HepG2 (cell line): ENCODE results near the gene CNNM2. TPM values are rescaled to one million over a fixed set of nuclear protein-coding genes. Genes with fewer than 3 reads are reported as not detected.

ENCODE experiments used
- ATAC-seq: fragments of 200-7000 bp; cut with Tn5 transposase; 3 replicates; pipeline ENCODE4 v1.9.1; 2020; ENCODE audit warnings: mild to moderate bottlenecking, moderate library complexity
- BruUV-seq: library from RNA; stranded (reverse); fragments of 400-500 nt; replicated peaks from 2 replicates; lab custom pipeline; 2021; lab: Mats Ljungman, UMichigan
- CTCF ChIA-PET: fragments of 300-600 bp; formaldehyde crosslinking; extraction: SDS; loops from one replicate; lab custom pipeline; 2021; ENCODE audit warnings: low total read pairs, inconsistent platforms, low intra/inter-chr PET ratio; lab: Yijun Ruan, JAX
- POLR2A ChIA-PET: fragments of 350-600 bp; sonication (Branson Sonifier 250); formaldehyde crosslinking; loops from one replicate; lab custom pipeline; 2020; ENCODE audit warnings: antibody characterized with exemption, inconsistent platforms; lab: Yijun Ruan, JAX
- DNase-seq: peaks from one replicate; pipeline ENCODE4 v3.0.0-alpha.2; 2015; ENCODE audit warnings: low spot score
- FAIRE-seq: peaks from 3 replicates; lab custom pipeline; 2011; peaks lifted over from hg19 to GRCh38; lab: Jason Lieb, UNC
- H2AFZ ChIP-seq: one replicate; pipeline ENCODE4 v1.6.1; 2011; ENCODE audit warnings: low read length, inconsistent platforms
- H3K27ac ChIP-seq: fragments of 300-600 bp; 3 replicates; pipeline ENCODE4 v1.8.0; 2011; ENCODE audit warnings: mixed run types, mild to moderate bottlenecking, mixed read lengths, low read length, inconsistent platforms; ENCODE audit not compliant: insufficient read depth; ENCODE audit errors: extremely low read length
- H3K27me3 ChIP-seq, 2 experiments: fragments of 200-600 bp in 1 of 2; 2 replicates in 1 of 2; 3 replicates in 1 of 2; pipeline versions ENCODE4 v1.6.0 to v1.8.0; 2011; ENCODE audit warnings: low read length in 2 of 2, mild to moderate bottlenecking in 2 of 2, moderate library complexity in 2 of 2, inconsistent platforms in 1 of 2; ENCODE audit not compliant: insufficient read depth in 2 of 2, control insufficient read depth in 1 of 2
- H3K36me3 ChIP-seq, 2 experiments: fragments of 200-600 bp in 1 of 2; replicated peaks in 1 of 2; 2 replicates in 1 of 2; 3 replicates in 1 of 2; pipeline versions ENCODE4 v1.5.1 to v1.8.0; 2011; ENCODE audit warnings: low read length in 2 of 2, inconsistent platforms in 1 of 2; ENCODE audit not compliant: insufficient read depth in 2 of 2, control insufficient read depth in 1 of 2
- H3K4me1 ChIP-seq: 2 replicates; pipeline ENCODE4 v1.5.1; 2012; ENCODE audit warnings: low read length, inconsistent platforms; ENCODE audit not compliant: insufficient read depth
- H3K4me2 ChIP-seq: 2 replicates; pipeline ENCODE4 v1.6.0; 2011; ENCODE audit warnings: low read depth, low read length, inconsistent platforms
- H3K4me3 ChIP-seq, 3 experiments: fragments of 200-600 bp in 1 of 3; sonication (generic), shearing (Covaris generic) in 1 of 3; replicated peaks in 1 of 3; 2 replicates each; pipeline ENCODE4 v1.5.1; 2011 to 2016; ENCODE audit warnings: low read length in 3 of 3, inconsistent platforms in 2 of 3, low read depth in 2 of 3, mild to moderate bottlenecking in 2 of 3, control low read depth in 1 of 3, mixed read lengths in 1 of 3; ENCODE audit not compliant: insufficient read depth in 1 of 3
- H3K79me2 ChIP-seq: one replicate; pipeline ENCODE4 v1.6.1; 2011; ENCODE audit warnings: low read length, inconsistent platforms; ENCODE audit not compliant: insufficient read depth
- H3K9ac ChIP-seq: 2 replicates; pipeline ENCODE4 v1.6.0; 2011; ENCODE audit warnings: mild to moderate bottlenecking, low read depth, low read length, inconsistent platforms; ENCODE audit not compliant: insufficient read depth
- H3K9me3 ChIP-seq: 2 replicates; pipeline ENCODE4 v1.5.1; 2012; ENCODE audit warnings: mild to moderate bottlenecking, low read length
- H4K20me1 ChIP-seq: 2 replicates; pipeline ENCODE4 v1.6.0; 2011; ENCODE audit warnings: inconsistent platforms, mild to moderate bottlenecking, low read length, moderate library complexity; ENCODE audit not compliant: insufficient read depth
- MTF1 ChIP-seq: sonication (generic); formaldehyde crosslinking; IDR thresholded peaks from 2 replicates; pipeline ENCODE4 v1.5.0; 2020; ENCODE audit warnings: missing genetic modification reagents
- MYC ChIP-seq: sonication (generic); formaldehyde crosslinking; IDR thresholded peaks from 2 replicates; pipeline ENCODE4 v1.9.0; 2021; ENCODE audit warnings: missing genetic modification reagents, borderline replicate concordance
- RBM22 ChIP-seq: fragments of 200-400 bp; formaldehyde crosslinking; optimal IDR thresholded peaks from 2 replicates; pipeline ENCODE3; 2017; ENCODE audit warnings: mild to moderate bottlenecking, low read length, moderate library complexity
- SRSF1 ChIP-seq: fragments of 200-400 bp; formaldehyde crosslinking; optimal IDR thresholded peaks from 2 replicates; pipeline ENCODE3; 2017; ENCODE audit warnings: mild to moderate bottlenecking, low read depth, low read length, moderate library complexity
- TEAD3 ChIP-seq: optimal IDR thresholded peaks from 2 replicates; pipeline ENCODE3; 2016; ENCODE audit warnings: borderline replicate concordance
- TMF1 ChIP-seq: sonication (generic); formaldehyde crosslinking; IDR thresholded peaks from 2 replicates; pipeline ENCODE4 v1.8.1; 2022; ENCODE audit warnings: low read depth, missing genetic modification reagents
- ZBTB8A ChIP-seq: sonication (generic); formaldehyde crosslinking; IDR thresholded peaks from 2 replicates; pipeline ENCODE4 v1.4.0; 2020; ENCODE audit warnings: mild to moderate bottlenecking, low read depth, missing genetic modification reagents, borderline replicate concordance
- ZKSCAN8 ChIP-seq: IDR thresholded peaks from 2 replicates; pipeline ENCODE4 v1.6.1; 2016; ENCODE audit warnings: borderline replicate concordance, missing genetic modification reagents, missing compliant biosample characterization
- ZNF337 ChIP-seq: sonication (generic); formaldehyde crosslinking; IDR thresholded peaks from 2 replicates; pipeline ENCODE4 v1.5.1; 2020; ENCODE audit warnings: missing genetic modification reagents, low read depth, mild to moderate bottlenecking, borderline replicate concordance
- ZNF343 ChIP-seq: sonication (generic); formaldehyde crosslinking; IDR thresholded peaks from 2 replicates; pipeline ENCODE4 v1.4.0; 2020; ENCODE audit warnings: mild to moderate bottlenecking, missing genetic modification reagents
- ZNF841 ChIP-seq: sonication (generic); formaldehyde crosslinking; IDR thresholded peaks from 2 replicates; pipeline ENCODE4 v1.8.1; 2023; ENCODE audit warnings: missing genetic modification reagents, borderline replicate concordance
- WGBS: methylation state at CpG from one replicate; pipeline ENCODE4 v1.1.6; 2017; ENCODE audit warnings: low lambda C conversion rate; 5-methylcytosine and 5-hydroxymethylcytosine counted together
- in situ Hi-C: cut with HindIII; loops from 2 replicates; pipeline ENCODE4 v1.10.0; 2017; ENCODE audit warnings: low pct_unique_long_range_greater_than_20kb; ENCODE audit not compliant: extremely low pct_ligation_motif_present
- intact Hi-C: fragments of 100-400 bp; cut with micrococcal nuclease; formaldehyde crosslinking; loops from one replicate; pipeline ENCODE4 v1.10.0; 2022; ENCODE audit not compliant: unreplicated experiment
- polyA plus RNA-seq, 8 experiments: library from polyadenylated mRNA; depleted of rRNA in 3 of 8; stranded (reverse) in 7 of 8; unstranded in 1 of 8; fragments of >200 nt; fragmentation: Illumina TruSeq in 4 of 8; extraction: Trizol in 4 of 8; gene quantifications; 2 replicates each; pipeline versions ENCODE4 v1.2.1 to v1.2.3, GENCODE V29; 2011 to 2016; ENCODE audit warnings: low read depth in 4 of 8, missing spikeins in 1 of 8, mixed read lengths in 1 of 8; ENCODE audit not compliant: insufficient read depth in 1 of 8
- total RNA-seq, 5 experiments: library from RNA; depleted of rRNA; stranded (reverse); fragments of >200 nt; fragmentation: Illumina TruSeq; extraction: Trizol; gene quantifications; 2 replicates each; pipeline ENCODE4 v1.2.3, GENCODE V29; 2016; ENCODE audit warnings: low read depth in 1 of 5
- TF ChIP-seq, protein P1 (sequence below): IDR thresholded peaks from 2 replicates; pipeline ENCODE4 v1.6.1; 2016; ENCODE audit warnings: low read depth, control low read depth
- TF ChIP-seq, protein P2 (sequence below): sonication (generic); formaldehyde crosslinking; IDR thresholded peaks from 2 replicates; pipeline ENCODE4 v1.4.0; 2020; ENCODE audit warnings: missing genetic modification reagents

CNNM2 gene
- total and polyA plus RNA-seq, 2 of the 13 experiments (the other 11 are each of a cell fraction or from before 2014, with no cell fraction given) = 7.1 to 9.0 TPM

DNA sequence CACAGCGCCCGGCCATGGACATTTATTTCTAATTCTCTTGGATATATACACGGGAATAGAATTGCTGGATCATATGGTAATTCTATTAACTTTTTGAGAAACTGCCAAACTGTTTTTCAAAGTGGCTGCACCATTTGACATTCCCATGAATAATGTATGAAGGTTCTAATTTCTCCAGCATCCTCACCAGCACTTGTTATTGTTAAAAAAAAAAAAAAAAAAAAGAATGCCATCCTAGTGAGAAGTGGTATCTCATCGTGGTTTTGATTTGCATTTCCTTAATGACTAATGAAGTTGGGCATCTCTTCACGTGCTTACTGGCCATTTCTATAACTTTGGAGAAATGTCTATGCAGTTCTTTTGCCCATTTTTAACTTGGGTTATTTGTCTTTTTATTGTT is 13.5 kb downstream of the CNNM2 start:
- intact Hi-C loops = no loop called here
- H3K9ac ChIP-seq = no peak overlapping the region
- no peaks in the 10 kb centered on the region for H3K9me3 ChIP-seq
- BruUV-seq = no TSS peak
- TF ChIP-seq ZNF337 (CRISPR knock-in tag) = no peak
- no peak for TF ChIP-seq MYC
- no peak for TF ChIP-seq RBM22
- no peak for TF ChIP-seq TMF1 (CRISPR knock-in tag)
- TF ChIP-seq ZKSCAN8 (CRISPR knock-in tag) = no peak
- no peak for TF ChIP-seq TEAD3
- TF ChIP-seq MTF1 = no peak
- no peak for TF ChIP-seq ZNF343
- TF ChIP-seq ZNF841 (CRISPR knock-in tag) = no peak
- no peak for TF ChIP-seq SRSF1
- TF ChIP-seq ZBTB8A (CRISPR knock-in tag) = no peak
- TF ChIP-seq, protein P1, sequence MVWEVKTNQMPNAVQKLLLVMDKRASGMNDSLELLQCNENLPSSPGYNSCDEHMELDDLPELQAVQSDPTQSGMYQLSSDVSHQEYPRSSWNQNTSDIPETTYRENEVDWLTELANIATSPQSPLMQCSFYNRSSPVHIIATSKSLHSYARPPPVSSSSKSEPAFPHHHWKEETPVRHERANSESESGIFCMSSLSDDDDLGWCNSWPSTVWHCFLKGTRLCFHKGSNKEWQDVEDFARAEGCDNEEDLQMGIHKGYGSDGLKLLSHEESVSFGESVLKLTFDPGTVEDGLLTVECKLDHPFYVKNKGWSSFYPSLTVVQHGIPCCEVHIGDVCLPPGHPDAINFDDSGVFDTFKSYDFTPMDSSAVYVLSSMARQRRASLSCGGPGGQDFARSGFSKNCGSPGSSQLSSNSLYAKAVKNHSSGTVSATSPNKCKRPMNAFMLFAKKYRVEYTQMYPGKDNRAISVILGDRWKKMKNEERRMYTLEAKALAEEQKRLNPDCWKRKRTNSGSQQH (CRISPR knock-in tag) = no peak
- TF ChIP-seq, protein P2, sequence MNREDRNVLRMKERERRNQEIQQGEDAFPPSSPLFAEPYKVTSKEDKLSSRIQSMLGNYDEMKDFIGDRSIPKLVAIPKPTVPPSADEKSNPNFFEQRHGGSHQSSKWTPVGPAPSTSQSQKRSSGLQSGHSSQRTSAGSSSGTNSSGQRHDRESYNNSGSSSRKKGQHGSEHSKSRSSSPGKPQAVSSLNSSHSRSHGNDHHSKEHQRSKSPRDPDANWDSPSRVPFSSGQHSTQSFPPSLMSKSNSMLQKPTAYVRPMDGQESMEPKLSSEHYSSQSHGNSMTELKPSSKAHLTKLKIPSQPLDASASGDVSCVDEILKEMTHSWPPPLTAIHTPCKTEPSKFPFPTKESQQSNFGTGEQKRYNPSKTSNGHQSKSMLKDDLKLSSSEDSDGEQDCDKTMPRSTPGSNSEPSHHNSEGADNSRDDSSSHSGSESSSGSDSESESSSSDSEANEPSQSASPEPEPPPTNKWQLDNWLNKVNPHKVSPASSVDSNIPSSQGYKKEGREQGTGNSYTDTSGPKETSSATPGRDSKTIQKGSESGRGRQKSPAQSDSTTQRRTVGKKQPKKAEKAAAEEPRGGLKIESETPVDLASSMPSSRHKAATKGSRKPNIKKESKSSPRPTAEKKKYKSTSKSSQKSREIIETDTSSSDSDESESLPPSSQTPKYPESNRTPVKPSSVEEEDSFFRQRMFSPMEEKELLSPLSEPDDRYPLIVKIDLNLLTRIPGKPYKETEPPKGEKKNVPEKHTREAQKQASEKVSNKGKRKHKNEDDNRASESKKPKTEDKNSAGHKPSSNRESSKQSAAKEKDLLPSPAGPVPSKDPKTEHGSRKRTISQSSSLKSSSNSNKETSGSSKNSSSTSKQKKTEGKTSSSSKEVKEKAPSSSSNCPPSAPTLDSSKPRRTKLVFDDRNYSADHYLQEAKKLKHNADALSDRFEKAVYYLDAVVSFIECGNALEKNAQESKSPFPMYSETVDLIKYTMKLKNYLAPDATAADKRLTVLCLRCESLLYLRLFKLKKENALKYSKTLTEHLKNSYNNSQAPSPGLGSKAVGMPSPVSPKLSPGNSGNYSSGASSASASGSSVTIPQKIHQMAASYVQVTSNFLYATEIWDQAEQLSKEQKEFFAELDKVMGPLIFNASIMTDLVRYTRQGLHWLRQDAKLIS (CRISPR knock-in tag) = no peak
- no peak overlapping the region for H2AFZ ChIP-seq
- no peak for FAIRE-seq
- H3K4me3 ChIP-seq = no peak overlapping the region
- CTCF ChIA-PET = no interaction called here
- DNase-seq = no peak
- WGBS = 97% methylated on average over 5 of the region's 5 CpGs
- POLR2A ChIA-PET = no interaction called here
- in situ Hi-C loops = no loop called here
- ATAC-seq = no peak
- H4K20me1 ChIP-seq = no peaks in the 10 kb centered on the region
- no peaks in the 10 kb centered on the region for H3K27me3 ChIP-seq
- no peak overlapping the region for H3K27ac ChIP-seq
- H3K4me2 ChIP-seq = no peak overlapping the region
- peaks cover 2 to 8% of the 10 kb centered on the region in 2 experiments for H3K36me3 ChIP-seq
- peaks cover 8% of the 10 kb centered on the region for H3K4me1 ChIP-seq
- peaks cover 26% of the 10 kb centered on the region for H3K79me2 ChIP-seq
